HG02981 (cell line): ENCODE data around the gene CIDEB.

Source experiments
- ATAC-seq: cut with Tn5 transposase; IDR thresholded peaks from one replicate; pipeline ENCODE4 v1.9.1; 2021; ENCODE audit warnings: mild to moderate bottlenecking, moderate library complexity; ENCODE audit not compliant: unreplicated experiment

The CIDEB gene

DNA sequence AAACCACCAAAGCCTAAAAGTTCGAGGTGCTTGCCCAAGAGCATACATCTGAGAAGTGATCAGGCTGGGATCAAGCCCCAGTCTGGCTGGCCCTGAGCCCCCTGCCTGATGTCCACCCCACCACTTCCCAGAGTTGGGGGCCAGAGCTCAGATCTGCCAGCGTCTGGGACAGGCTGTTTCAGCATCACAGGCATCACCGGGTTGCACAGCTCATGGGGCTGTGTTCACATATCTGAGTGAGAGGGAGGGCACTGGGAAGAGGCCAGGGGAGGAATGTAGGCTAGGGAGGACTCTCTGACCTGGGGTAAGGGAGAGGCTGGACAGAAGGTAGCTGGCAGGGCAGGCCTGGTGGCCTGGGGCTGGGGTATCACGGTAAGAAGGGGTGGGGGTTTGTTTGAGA, 50.8 kb downstream of the CIDEB start:
- ATAC-seq: no peak

DNA sequence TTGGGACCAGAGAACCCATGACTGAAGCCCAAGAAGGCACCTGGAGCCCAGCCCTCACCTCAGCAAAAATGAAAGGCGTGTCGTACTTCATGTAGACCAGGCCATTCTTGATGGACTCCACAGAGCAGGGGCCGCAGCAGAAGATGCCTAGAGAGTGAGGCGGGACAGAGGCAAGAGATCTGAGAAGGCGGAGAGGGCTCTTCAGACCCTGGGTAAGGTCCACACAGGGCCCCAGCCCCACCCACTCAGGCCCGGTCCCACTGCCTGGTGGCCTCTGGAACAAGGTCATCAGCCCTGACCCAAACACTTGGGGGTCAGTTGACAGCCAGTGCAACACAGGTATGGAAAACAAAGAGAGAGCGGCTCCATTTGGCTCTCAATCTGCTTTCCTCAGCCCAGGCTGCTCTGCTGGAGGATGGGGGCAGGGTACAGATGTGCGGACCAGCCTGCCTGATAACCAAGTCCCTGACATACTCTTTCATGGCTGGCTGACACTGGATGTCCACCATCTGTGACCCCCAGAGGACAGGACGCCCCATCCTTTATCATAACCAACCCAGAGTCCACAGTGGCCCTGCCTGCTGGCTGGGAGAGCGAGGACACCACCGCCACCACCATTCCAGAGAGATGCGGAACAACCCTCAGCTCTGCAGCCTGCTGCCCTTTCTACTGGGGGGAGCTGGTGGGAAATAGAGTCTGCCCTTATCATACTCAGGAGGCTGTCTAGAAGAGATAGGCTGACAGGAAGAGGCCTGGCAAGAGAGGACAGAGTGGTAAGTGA, 51.7 kb downstream of the CIDEB start:
- no peak for ATAC-seq

DNA sequence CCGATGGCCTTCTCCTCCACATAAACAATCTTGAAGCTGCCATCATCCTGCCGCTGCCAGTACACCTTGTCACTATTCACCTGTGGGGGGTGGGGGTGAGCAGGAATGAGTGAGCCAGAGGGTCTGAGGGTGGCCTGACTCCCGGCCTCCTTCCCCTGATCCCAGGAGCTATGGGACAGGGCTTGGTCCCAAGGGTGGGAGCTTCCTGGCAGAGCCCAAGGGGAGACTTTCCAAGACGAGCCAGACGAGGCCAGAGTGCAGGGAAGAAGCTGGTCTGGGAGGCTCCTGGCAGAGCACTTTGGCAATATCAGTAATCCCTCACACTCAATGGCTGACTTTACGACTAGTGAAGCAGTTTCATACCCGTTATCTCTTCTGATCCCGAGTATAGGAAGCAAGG, 52.3 kb downstream of the CIDEB start:
- ATAC-seq: no peak
